ENCODE results near the gene AGAP1.

DNA sequence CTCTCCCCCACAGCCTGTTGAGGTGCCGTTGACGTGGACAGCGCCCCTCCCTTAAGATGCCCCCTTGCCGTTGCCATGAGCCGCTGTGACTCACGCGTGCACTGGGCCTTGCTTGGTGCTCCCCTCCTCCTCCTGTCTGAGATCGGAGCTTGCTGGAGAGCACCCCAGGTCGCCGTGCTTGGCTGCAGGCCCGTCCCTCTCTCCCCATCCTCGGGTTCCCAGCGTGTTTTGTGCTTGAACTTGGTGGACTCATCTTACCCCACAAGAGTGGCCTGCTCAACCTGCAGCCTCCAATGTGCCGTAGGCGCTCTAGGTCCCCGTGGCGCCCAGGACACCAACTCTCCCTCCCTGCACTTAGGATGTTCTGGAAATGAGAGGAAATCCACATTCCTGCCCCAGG, 634.5 kb downstream of the AGAP1 start:
- TF ChIP-seq, protein P1, sequence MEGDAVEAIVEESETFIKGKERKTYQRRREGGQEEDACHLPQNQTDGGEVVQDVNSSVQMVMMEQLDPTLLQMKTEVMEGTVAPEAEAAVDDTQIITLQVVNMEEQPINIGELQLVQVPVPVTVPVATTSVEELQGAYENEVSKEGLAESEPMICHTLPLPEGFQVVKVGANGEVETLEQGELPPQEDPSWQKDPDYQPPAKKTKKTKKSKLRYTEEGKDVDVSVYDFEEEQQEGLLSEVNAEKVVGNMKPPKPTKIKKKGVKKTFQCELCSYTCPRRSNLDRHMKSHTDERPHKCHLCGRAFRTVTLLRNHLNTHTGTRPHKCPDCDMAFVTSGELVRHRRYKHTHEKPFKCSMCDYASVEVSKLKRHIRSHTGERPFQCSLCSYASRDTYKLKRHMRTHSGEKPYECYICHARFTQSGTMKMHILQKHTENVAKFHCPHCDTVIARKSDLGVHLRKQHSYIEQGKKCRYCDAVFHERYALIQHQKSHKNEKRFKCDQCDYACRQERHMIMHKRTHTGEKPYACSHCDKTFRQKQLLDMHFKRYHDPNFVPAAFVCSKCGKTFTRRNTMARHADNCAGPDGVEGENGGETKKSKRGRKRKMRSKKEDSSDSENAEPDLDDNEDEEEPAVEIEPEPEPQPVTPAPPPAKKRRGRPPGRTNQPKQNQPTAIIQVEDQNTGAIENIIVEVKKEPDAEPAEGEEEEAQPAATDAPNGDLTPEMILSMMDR (IDR thresholded peaks at IDR 0.05): no peak
- TF ChIP-seq POLR2A (IDR thresholded peaks at IDR 0.05) (no peak), POLR2AphosphoS5 (IDR thresholded peaks at IDR 0.05) (no peak)
